Measurements from ENCODE around the gene PDE4C. TPM values are rescaled to one million over a fixed set of nuclear protein-coding genes. Genes with fewer than 3 reads are reported as not detected.

Gene PDE4C
- polyA plus RNA-seq, 3 donors from 2014 or later = not detected

DNA sequence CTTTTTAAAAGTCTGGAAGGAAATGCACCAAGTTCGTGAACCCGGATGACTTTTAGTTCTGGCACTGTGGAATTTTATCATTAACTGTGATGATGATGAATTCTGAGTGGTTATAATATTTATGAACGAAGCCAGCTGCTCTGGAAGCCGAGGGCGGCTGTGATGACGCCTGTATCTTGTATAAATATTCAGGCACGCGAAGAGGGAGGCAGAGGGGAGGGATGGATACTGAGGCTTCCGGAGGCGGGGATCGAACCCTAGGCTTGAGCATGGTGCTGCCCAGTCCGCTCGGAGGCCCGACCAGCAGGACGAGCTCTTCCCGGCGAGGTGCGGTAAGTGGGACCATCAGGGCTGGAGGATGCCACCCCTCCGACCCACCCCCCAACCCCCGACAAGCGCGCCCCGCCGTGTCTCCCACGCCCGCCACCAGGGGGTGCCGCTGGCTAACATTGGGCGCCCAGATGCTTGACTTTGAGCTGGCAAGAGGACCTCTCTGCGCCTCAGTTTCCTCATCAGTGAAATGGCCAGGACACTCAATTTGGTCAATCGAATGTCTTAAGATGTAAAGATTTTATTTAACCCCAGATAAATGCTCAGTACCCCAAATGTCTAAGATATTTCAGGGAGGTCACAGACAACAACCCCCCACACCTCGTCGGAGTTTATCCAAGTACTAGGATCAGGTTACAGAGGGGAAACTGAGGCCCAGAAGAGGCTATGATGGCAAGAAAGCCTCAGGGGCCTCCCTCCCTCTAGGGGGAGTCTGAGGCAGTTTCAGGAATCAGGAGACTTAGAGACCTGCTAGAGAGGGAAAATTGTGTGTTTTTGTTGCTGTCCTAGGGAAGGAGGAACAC, 17.9 kb downstream of the PDE4C start:
- no peak overlapping the region for H3K4me3 Mint-ChIP-seq
- peaks cover 0 to 13% (median 11%) of the 10 kb centered on the region in 3 donors for H3K27me3 Mint-ChIP-seq (ENCODE audit: low read depth in 3 of 3)
- H3K9me3 Mint-ChIP-seq = no peaks in the 10 kb centered on the region
- H3K4me1 Mint-ChIP-seq = peaks cover 15 to 20% of the 10 kb centered on the region in 2 donors
- H3K27ac Mint-ChIP-seq = no peak overlapping the region
- DNase-seq = peak; percentile 26 to 39 (median 26)
- no peaks in the 10 kb centered on the region for H3K36me3 Mint-ChIP-seq

- H3K9me3 Mint-ChIP-seq = no peaks in the 10 kb centered on the region
- peaks cover 24 to 25% of the 10 kb centered on the region in 2 donors for H3K4me1 Mint-ChIP-seq
- DNase-seq = no peak
- peaks cover 0 to 3% (median 0%) of the 10 kb centered on the region in 3 donors for H3K36me3 Mint-ChIP-seq
- peak overlapping the region in 2 of 6 donors; percentile 53 to 89 for H3K27ac Mint-ChIP-seq
- no peak overlapping the region for H3K4me3 Mint-ChIP-seq
- H3K27me3 Mint-ChIP-seq (ENCODE audit: low read depth in 3 of 3) = peaks cover 5 to 15% (median 13%) of the 10 kb centered on the region in 3 donors
Measured at GRCh38 chr19:18206018-18206417, 20.2 kb downstream of the PDE4C start.

- DNase-seq = peak; percentile 37 to 43 (median 41)
- H3K9me3 Mint-ChIP-seq = no peaks in the 10 kb centered on the region
- peaks cover 24 to 25% of the 10 kb centered on the region in 2 donors for H3K4me1 Mint-ChIP-seq
- peaks cover 0 to 3% (median 0%) of the 10 kb centered on the region in 3 donors for H3K36me3 Mint-ChIP-seq
- peak overlapping the region; percentile 94 to 98 (median 95) for H3K4me3 Mint-ChIP-seq
- H3K27me3 Mint-ChIP-seq (ENCODE audit: low read depth in 3 of 3) = peaks cover 5 to 15% (median 13%) of the 10 kb centered on the region in 3 donors
- peak overlapping the region in 5 of 6 donors; percentile 55 to 98 (median 89) for H3K27ac Mint-ChIP-seq
Measured at GRCh38 chr19:18205200-18205892, 20.9 kb downstream of the PDE4C start.

DNA sequence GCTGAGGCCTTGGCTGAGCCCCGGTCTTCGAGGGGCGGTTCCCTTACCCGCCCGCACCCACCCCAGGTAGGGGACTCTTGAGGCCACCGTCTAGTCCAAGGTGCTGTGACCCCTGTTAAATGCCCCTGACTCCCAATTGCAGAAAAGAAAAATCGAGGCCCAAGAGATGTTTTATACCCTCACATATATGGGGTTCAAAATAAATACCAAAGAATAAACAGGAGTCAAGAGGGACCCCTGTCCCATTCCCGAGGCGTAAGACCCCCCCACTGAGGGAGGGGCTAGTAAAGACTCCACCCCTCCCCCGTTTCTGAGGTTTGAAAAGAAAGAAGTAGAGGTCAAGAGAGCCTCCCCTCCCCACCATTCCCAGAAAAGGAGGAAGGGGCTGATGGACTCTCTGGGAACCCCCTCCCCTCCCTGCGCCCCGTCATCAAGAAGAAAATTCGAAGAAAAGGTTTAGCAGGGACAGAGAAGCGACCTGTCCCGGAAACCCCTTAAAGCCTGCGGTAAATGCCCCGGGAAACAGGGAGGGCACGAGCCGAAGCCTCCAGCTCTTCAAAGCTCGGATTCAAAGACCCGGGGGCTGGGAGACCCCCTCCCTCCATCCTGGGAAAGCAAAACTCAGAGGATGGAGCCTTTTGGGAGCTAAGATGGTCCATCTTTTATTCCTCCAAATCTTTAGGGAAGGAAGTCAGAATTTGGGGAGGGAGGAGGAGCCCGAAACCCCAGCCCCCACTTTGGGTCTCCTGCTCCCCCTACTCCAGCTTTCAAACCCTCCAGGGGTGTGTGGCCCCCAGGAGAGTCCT, 21.6 kb downstream of the PDE4C start:
- peaks cover 24 to 25% of the 10 kb centered on the region in 2 donors for H3K4me1 Mint-ChIP-seq
- peak overlapping the region; percentile 89 to 99 (median 96) for H3K27ac Mint-ChIP-seq
- peak; percentile 9 to 22 (median 14) for DNase-seq
- H3K4me3 Mint-ChIP-seq = peak overlapping the region; percentile 94 to 98 (median 95)
- H3K27me3 Mint-ChIP-seq (ENCODE audit: low read depth in 3 of 3) = peaks cover 5 to 15% (median 9%) of the 10 kb centered on the region in 3 donors
- H3K36me3 Mint-ChIP-seq = peaks cover 0 to 3% (median 3%) of the 10 kb centered on the region in 3 donors
- no peaks in the 10 kb centered on the region for H3K9me3 Mint-ChIP-seq

DNA sequence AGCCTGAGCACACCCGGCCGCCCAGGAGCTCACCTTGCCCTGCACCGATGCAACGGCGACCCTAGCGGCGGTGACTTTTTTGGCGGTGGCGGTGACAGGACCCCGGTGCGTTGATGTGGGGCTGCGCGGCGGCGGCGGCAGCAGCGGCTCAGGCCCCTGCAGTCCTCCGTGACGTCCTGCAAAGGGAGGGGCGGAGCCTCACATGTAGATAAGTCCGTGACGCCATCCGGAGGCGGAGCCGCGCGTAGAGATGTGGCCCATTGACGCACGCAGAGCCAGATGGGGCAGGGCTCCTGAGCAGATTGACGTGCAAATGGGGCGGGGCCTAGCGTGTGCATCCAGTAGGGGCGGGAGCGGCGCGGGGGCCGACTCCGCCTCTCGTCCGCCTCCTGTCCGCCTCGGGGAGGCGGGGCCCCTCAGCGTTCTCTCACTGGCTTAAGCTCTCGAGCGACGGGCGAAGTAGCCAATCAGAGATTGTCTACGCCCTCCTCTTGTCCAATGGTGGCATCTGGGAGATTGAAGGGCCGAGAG, 22.3 kb downstream of the PDE4C start, which contains the start of gene RAB3A:
RAB3A (minus strand) TSS at position 180 of the 531 bp plus-strand sequence. CDS start 1,302 bp downstream, outside the sequence.
- Mint-ChIP-seq H3K4me3 (peak within 1 kb of the TSS; percentile 94 to 98 (median 95)), H3K9me3 (no peaks in the 10 kb centered on the region), H3K4me1 (peaks cover 24 to 25% of the 10 kb centered on the region in 2 donors), H3K27ac (peak within 1 kb of the TSS; percentile 89 to 99 (median 96)), H3K27me3 (ENCODE audit: low read depth in 3 of 3) (peaks cover 5 to 15% (median 7%) of the 10 kb centered on the region in 3 donors), H3K36me3 (peaks cover 0 to 4% (median 3%) of the 10 kb centered on the region in 3 donors)
- peak; percentile 99 to 100 (median 100) for DNase-seq

DNA sequence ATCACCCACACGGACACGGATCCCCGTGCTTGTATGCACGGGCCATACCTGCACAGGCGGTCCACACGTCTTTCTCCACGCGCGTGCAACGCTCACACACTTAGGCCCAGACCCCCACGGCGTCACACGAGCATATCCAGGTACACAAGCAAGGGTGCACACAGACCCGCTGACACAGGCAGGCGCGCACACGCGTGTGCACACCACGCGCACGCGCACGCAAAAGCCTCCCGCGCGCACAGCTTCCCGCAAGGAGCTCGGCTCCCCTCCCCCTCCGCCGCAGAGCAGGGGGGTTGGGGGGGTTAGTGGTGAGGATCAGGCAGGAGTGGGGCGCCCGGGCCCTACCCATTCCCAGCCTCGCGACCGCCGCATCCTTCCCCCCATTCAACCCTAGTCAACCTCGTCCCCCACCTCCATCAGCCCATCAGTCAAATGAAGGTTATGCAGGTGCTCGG, 22.8 kb downstream of the PDE4C start:
- peaks cover 24 to 25% of the 10 kb centered on the region in 2 donors for H3K4me1 Mint-ChIP-seq
- H3K36me3 Mint-ChIP-seq = peaks cover 0 to 6% (median 6%) of the 10 kb centered on the region in 3 donors
- peak overlapping the region; percentile 84 to 94 (median 88) for H3K27ac Mint-ChIP-seq
- no peak for DNase-seq
- H3K4me3 Mint-ChIP-seq = peak overlapping the region; percentile 93 to 98 (median 94)
- H3K27me3 Mint-ChIP-seq (ENCODE audit: low read depth in 3 of 3) = peaks cover 5 to 15% (median 5%) of the 10 kb centered on the region in 3 donors
- no peaks in the 10 kb centered on the region for H3K9me3 Mint-ChIP-seq

DNA sequence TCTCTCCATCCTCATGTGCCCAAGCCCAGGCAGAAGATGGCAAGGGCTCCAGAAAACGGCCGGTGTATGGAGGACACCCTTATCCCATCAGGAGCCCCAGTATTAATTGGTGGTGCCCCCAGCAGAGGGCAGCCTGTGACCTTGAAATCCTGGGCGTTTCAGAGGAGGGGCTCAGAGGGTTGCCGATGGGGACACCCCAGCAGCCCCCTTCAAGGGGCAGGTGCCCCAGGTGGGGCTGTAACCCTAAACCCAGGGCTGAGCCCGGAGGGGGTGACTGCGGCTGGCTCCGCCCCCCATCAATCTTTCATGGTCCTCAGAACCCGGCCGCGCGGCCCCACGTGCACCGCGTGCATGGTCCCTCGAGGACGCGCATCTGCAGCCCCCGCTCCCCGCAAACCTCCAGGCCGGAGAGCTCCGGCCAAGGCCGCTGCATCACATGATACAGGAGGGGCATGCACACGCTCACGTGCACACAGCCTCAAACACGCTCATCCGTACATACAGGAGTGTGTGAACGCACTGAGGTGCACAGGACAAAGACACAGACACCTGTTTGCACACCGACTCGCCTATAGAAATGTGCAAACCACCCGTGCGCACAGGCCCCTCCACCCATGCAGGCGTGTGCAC, 23.3 kb downstream of the PDE4C start:
- H3K36me3 Mint-ChIP-seq = peaks cover 0 to 12% (median 11%) of the 10 kb centered on the region in 3 donors
- peak overlapping the region; percentile 84 to 94 (median 88) for H3K27ac Mint-ChIP-seq
- H3K27me3 Mint-ChIP-seq (ENCODE audit: low read depth in 3 of 3) = peaks cover 5 to 15% (median 5%) of the 10 kb centered on the region in 3 donors
- no peaks in the 10 kb centered on the region for H3K9me3 Mint-ChIP-seq
- DNase-seq = peak in 1 of 3 donors; percentile 14
- H3K4me3 Mint-ChIP-seq = peak overlapping the region; percentile 93 to 98 (median 94)
- peaks cover 24 to 25% of the 10 kb centered on the region in 2 donors for H3K4me1 Mint-ChIP-seq

DNA sequence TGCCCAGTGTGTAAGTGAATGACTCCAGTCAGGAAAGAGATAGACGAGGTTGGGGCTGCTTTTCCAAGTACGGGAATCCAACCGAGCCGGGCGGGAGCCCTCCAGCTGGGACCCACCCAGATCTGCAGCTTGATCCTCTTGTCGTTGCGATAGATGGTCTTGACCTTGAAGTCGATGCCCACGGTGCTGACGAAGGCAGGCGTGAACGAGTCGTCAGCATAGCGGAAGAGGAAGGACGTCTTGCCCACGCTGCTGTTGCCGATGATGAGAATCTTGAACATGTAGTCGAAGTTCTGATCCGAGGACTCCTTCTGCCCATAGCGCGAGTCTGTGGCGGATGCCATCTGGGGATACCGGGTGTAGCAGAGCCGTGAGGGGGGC, 23.9 kb downstream of the PDE4C start:
- Mint-ChIP-seq H3K9me3 (no peaks in the 10 kb centered on the region), H3K27me3 (ENCODE audit: low read depth in 3 of 3) (peaks cover 5 to 15% (median 5%) of the 10 kb centered on the region in 3 donors), H3K27ac (peak overlapping the region in 3 of 6 donors; percentile 13 to 33 (median 30)), H3K4me1 (peaks cover 24 to 25% of the 10 kb centered on the region in 2 donors), H3K36me3 (peaks cover 0 to 12% (median 11%) of the 10 kb centered on the region in 3 donors), H3K4me3 (peak overlapping the region; percentile 31 to 94 (median 61))
- DNase-seq = no peak

- Mint-ChIP-seq H3K4me3 (no peak overlapping the region), H3K4me1 (peaks cover 19 to 24% of the 10 kb centered on the region in 2 donors), H3K9me3 (no peaks in the 10 kb centered on the region), H3K27ac (no peak overlapping the region), H3K36me3 (peaks cover 0 to 12% (median 11%) of the 10 kb centered on the region in 3 donors), H3K27me3 (ENCODE audit: low read depth in 3 of 3) (peaks cover 2 to 8% (median 5%) of the 10 kb centered on the region in 3 donors)
- no peak for DNase-seq
Measured at GRCh38 chr19:18198374-18198773, 27.9 kb downstream of the PDE4C start.

DNA sequence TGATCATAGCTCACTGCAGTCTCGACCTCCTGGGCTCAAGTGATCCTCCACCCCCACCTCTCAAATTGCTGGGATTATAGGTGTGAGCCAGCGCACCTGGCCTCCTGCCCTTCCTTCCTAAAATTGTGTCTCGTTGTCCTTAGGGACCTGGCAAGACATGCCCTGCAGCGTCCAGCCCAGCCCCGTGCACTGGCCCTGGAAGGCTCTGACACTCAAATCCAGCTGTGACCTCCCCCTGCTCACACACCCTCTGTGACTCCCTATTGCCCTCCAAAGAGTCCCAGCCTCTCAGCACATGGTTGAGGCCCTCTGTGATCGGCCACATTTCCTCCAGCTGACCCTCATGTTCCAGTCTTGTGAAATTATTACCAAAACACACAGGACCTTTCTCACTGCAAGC, 28.3 kb downstream of the PDE4C start:
- Mint-ChIP-seq H3K27ac (peak overlapping the region in 1 of 6 donors; percentile 68), H3K36me3 (peaks cover 0 to 12% (median 11%) of the 10 kb centered on the region in 3 donors), H3K4me1 (peaks cover 19 to 22% of the 10 kb centered on the region in 2 donors), H3K27me3 (ENCODE audit: low read depth in 3 of 3) (peaks cover 3 to 9% (median 3%) of the 10 kb centered on the region in 3 donors), H3K9me3 (no peaks in the 10 kb centered on the region), H3K4me3 (no peak overlapping the region)
- DNase-seq = no peak

DNA sequence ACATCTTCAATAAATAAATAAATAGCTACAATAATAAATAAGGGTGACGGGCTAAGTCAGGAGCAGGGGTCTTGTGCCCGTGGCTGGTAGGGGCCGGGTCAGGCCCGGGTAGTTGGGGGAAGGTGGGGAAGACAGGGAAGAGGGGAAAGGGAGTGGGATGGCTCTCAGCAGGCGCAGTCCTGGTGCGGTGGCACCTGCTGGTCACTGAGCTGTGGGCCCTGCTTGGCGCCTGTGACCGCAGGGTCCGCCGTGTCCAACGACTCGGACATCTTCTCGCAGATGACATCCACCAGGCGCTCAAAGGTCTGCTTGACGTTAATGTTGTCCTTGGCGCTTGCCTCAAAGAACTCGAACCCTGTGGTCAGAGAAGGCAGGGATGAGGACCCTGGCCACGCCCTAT, 28.9 kb downstream of the PDE4C start:
- H3K4me3 Mint-ChIP-seq = no peak overlapping the region
- DNase-seq = no peak
- no peaks in the 10 kb centered on the region for H3K9me3 Mint-ChIP-seq
- peaks cover 19 to 20% of the 10 kb centered on the region in 2 donors for H3K4me1 Mint-ChIP-seq
- peaks cover 6 to 11% (median 7%) of the 10 kb centered on the region in 3 donors for H3K27me3 Mint-ChIP-seq (ENCODE audit: low read depth in 3 of 3)
- no peak overlapping the region for H3K27ac Mint-ChIP-seq
- peaks cover 0 to 12% (median 11%) of the 10 kb centered on the region in 3 donors for H3K36me3 Mint-ChIP-seq

DNA sequence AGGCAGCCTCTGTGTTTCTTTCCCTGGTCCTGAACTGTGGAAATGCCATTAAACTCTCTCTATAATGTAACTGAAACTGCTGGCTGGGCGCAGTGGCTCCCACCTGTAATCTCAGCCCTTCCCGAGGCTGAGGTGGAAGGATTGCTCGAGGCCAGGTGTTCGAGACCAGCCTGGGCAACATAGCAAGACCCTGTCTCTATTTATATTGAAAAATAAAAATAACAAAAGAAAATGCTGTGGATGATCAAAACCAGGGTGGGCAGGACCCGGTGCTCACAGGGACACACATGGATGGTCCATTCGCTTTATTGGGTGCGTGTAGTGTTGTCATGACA, 29.8 kb downstream of the PDE4C start:
- Mint-ChIP-seq H3K36me3 (peaks cover 0 to 12% (median 9%) of the 10 kb centered on the region in 3 donors), H3K4me1 (peaks cover 22 to 27% of the 10 kb centered on the region in 2 donors), H3K27ac (no peak overlapping the region), H3K4me3 (peak overlapping the region in 1 of 5 donors; percentile 51), H3K9me3 (no peaks in the 10 kb centered on the region), H3K27me3 (ENCODE audit: low read depth in 3 of 3) (peaks cover 7 to 9% (median 8%) of the 10 kb centered on the region in 3 donors)
- DNase-seq = no peak
